Stimulated activated CD8-positive, alpha-beta memory T cell treated with anti-CD3 and anti-CD28 coated beads, Interleukin-4, amount 100 ng/mL, for 48 hours (primary cell): Measurements from ENCODE around the gene ORM2.
"Not testable (repeated sequence)": the region's sequence is repeated elsewhere in the genome, so short reads cannot be mapped to it uniquely, and the experiment has no call there.

Experiments
- DNase-seq: peaks from one replicate; pipeline ENCODE4 v3.0.0-alpha.2; 2020

The ORM2 gene

DNA sequence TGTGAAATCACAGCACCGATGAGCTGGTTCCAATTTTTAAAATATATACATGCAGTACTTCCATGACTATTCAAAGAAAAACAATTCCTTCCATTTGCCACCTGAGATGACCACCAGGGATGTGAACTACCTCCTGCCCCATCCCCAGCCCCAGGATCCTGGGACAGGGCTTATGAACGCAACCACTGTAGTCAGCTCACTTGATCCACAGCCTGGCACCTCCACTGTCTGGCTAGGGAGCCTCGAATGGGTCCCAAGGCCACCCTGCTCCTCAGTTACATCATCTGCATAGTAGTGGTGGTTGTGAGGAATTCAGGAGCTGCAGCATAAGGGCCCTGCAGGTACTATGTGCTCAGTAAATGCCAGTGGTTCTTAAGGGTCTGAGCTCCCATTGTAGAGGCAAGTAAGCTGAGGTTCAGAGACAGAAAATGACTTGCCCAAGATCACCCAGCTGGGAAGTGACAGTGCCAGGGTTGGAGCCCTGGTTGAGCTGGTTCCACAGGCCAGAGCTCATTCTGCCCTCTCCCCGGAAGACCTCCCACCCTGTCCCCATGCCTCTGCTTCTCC, 2.9 kb downstream of the ORM2 start:
- DNase-seq: not testable (repeated sequence)

DNA sequence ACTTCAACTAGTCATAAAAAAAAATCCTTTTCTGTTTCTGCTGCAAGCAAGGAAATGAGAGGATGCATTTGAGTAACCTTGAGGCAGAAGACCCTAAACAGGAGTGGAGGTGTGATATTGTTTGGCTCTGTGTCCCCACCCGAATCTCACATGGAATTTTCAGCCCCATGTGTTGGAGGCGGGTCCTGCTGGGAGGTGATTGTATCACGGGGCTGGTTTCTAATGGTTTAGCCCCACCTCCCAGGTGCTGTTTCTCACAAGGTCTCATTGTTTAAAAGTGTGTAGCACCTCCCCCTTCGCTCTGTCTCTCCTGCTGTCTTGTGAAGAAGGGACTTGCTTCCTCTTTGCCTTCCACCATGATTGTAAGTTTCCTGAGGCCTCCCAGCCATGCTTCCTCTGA, 4.0 kb downstream of the ORM2 start:
- not testable (repeated sequence) for DNase-seq

DNA sequence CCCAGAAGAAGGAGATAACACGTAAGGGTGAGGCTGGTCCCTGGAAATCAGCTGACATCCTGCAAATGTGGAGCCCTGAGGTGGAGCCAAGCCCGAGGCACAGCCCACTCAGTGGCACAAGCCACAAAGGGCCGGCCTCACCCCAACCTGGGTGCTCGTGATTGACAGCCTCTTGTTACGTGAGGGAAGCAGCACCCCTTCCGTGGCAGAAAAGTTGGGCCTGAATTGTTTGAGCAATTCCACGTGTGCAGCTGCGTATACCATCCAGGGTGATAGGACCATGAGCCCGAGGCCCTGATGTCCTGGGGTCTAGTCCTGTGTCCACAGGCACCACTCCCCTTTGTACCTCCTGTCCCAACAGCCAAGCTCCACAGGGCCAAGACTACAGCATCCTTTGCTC, 4.8 kb downstream of the ORM2 start:
- DNase-seq: no peak

DNA sequence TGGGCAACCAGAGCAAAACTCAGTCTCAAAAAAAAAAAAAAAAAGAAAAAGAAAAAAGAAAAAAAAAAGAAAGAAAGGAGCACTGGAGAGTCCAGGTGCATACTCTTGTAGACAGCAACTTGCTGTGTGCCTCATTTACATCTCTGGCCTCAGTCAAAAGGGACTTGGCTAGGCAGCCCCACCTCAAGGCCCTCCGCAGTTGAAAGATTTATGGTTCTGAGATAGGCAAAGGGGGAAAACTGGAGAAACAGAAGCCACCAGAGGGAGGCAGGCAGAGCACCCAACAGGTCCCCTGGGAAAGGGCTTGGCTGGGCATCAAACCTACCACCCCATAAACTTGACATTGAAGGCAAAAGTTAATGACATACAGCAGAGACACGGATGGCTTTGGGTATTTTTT, 6.1 kb downstream of the ORM2 start:
- no peak for DNase-seq

DNA sequence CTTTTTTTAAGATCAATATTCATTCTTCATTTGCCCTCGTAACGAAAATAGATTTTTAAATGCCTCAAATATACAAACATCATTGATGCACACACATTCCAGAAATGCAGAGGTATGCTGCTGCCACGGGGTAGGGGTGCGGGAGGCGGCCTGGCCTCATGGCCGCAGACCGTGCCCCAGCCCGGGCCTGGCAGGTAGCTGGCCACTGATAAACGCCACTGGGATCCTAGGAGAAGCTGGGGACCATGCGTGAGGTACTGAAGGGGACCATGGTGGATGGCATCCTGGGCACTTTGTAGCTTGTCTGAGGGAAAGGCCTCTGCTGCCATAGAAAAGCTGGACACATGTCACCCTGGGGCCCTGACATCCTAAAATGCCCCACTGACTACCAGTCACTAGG, 6.5 kb downstream of the ORM2 start:
- no peak for DNase-seq

DNA sequence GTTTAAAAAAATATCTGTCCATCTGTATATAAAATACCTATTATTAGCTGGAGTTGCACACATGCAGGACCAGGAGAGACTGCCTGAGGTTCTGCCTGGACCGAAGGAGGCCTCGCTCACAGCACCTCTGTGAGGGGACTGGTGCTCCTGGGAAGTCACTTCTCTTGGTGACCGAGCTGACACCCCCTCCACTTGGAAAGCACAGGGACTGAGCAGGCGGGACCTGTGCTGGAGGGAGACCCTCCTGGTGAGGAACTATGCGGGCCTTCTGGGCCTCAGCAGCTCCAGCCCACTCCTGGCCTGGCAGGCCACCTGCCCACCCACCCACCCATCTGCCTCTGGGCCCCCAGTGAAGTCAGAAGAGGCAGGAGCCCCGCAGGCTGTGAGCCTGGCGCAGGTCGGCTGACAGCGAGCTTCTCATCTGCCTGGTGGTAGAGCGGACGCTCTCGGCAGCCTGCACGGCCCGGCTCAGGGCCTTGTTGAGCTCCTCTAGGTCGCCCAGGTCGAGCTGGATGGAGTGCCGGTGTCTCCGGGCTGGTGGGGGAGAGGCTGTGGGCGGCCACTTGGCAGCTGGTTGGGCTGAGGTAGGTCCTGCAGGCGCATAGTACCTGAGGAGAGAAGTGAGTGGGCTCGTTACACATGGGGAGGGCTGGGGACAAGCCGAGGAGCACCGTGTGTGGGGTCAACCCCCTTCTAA, 7.2 kb downstream of the ORM2 start:
- DNase-seq: no peak

DNA sequence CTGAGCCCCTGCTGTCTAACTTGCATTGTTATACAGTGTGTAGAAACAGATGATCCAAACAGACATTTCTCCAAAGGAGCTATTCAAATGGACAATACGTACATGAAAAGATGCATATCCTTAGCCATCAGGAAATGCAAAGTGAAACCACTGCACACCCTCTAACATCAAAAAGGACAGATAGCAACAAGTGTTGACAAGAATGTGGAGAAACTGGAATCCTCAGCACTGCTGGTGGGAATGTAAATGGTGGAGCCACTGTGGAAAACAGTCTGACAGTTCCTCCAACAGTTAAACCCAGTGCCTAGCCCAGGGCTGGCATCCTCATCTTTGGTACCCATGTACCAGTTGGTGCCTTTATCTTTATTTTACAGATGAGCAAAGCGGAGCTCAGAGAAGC, 8.5 kb downstream of the ORM2 start:
- DNase-seq: no peak

DNA sequence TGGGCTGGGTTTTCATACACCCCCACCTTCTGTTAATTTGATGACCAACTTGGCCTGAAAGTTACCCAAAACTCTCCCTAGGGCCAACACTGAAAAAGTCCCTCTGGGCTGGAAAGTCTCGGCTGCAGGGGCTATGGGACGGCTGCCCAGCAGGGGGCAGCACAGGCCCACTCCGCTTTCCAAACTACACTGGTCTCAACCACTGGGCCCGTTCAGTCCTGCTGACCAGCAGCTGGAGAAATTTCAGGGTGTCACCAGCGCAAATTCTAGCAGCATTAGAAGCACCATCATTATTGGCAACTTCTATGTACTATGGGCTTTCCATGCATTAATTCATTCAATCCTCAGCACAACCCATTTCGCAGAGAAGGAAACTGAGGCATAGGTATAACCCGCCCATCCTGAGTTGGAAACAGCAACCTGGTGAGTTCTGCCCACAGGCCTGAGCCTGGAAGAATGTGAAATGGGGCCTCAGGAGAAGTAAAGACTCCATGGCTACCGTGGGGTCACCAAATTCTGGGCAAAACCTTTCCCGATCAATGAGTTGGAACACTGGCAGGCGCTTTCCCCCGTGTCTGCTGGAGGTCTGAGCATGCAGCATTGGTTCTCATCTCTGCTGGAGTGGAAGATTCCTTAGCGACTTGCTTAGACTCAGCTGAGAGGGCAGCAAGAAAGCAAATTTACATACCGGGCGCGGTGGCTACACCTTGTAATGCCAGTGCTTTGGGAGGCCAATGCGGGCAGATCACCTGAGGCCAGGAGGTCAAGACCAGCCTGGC, 9.7 kb downstream of the ORM2 start:
- peak; percentile 77 for DNase-seq

DNA sequence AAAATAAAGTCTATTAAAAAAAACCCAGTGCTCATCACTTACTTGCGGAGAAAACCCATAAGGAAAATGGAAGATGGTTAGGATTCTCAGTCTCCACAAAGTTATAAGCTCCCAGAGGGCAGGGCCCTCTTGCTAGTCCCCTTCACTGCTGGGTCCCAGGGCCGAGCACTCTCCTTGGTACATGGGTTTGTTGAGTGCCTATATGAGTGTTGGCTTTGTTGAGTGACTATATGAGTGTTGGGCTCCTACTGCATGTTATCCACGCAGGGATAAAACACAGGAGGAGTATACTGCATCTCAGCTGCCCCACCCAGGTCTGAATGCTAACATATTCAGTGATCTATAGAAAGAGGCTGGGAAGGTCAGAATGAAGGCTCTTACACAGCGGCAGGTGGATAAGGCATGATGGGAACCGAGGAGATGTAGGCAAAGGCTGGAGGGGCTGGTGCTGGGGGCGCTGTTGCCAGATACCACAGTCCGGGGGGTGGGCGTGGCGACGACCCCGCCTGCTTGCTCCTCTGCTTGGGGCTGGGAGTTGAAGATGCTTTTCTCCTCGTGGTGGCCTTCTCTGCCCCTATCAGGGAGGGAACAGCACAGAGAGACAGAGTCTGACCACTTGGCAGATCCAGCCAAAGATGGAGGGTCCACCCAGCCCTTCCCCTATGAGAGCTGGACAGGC, 11.6 kb downstream of the ORM2 start:
- no peak for DNase-seq

DNA sequence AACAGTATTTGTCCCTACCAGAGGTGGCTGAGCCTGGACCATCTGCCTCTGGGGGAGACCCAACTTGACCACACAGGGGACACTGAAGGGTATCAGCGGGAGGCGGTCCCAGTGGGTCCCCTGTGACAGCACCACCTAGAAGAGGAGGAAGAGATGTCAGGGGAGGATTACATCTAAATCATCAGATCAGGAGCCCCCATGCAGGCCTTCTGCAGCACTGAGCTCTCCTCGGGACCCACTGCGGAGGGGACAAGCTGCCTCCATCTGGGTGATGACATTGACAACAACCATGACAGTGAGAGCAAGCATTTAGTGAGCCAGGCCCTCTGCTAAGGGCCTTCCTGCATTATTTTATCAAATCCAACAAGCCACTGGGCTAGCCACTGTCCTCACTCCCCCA, 12.3 kb downstream of the ORM2 start:
- no peak for DNase-seq

DNA sequence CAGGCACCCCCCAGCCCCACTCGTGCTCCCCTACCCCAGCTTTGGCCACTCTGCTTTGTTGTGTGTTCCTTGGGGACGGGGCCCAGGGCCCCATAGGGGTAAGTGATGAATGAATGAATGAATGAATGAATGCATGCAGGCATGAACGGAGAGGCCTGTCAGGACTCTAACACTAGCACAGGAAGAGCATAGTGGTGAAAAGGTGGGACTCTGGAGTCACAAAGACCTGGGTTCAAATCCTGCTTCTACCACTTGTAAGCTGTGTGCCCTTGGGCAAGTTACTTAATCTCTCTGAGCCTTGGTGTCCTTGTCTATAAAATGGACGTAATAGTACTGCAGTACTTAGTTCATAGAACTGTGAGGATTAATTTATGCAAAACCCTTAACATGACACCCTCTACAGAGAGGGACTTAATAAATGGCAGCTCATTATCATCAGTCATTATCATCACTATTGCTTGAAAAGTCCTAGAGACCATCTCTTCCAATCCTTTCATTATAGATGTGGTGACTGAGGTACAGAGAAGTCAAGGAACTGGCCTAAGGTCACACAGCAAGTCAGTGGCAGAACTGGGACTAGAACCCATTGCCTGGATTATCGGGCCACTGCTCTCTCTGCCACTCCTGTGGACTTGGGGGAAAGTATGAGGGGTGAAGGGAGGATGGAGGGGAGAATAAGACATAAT, 13.2 kb downstream of the ORM2 start:
- no peak for DNase-seq

DNA sequence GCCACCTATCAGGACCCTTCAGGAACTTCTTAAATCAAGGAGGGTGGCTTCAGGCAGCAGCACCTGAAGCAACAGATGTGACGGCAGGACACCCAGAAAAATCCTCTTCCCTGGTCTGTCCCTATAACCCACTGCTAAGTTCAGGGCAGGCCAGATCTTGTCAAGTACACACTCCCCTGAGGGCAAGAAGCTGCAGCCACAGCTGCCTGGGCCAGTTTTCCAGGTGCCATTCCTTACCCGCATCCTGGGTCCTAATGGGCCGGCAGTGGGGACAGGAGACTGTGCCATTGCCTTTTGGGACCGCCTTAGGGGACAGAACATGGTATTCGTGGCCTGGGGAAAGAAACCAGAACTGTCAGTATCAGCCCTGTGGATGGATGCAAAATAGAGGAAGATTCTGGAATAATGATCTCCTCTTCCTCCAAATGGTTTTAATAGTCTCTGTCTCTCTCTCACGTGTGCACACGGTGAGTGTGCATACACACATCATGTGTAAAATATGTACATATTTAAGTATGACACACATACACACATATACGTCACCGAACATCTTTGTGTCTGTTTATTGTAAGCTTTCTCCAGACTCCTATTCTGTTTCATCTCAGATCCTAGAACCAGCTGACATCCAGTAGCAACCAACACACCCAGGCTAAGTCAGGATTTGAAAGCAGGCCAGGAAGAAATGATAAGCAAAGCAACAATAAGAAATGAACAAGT, 14.0 kb downstream of the ORM2 start:
- DNase-seq: no peak

DNA sequence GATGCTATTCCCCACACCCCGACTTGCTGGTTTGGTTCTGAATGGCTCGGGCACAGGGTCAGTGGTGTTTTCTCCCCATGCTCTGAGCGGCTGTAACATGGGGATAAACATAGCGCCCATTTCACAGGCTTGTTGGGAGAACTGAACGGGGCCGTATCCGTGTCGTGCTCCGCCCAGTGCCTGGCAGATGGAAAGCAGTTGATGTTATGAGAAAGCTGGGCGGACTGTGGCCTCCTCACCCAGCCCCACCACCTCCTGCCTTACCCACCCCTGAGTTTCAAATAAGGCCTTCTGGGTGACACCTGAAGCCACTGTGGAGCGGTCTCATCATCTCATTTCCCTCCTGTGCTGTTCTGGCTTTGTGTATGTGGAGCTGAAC, 14.5 kb downstream of the ORM2 start:
- DNase-seq: no peak

DNA sequence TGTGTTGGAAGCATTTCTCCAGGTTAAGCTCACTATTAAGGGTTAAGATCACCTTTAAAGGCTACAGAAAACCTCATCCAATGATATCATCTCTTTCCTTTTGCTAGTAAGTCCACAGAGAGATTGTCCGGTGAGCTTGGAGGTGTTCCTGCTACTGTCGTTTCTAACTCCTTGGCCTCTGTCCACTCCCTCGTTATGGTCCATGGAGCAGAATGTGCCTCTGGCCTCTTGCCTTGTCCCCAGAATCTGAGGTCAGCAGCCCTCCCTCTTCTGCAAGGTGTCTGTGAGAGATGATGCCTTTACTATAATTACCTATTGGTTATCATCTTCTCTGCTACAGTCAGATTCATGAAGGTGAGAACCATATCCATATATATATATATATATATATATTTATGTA, 15.0 kb downstream of the ORM2 start:
- no peak for DNase-seq

DNA sequence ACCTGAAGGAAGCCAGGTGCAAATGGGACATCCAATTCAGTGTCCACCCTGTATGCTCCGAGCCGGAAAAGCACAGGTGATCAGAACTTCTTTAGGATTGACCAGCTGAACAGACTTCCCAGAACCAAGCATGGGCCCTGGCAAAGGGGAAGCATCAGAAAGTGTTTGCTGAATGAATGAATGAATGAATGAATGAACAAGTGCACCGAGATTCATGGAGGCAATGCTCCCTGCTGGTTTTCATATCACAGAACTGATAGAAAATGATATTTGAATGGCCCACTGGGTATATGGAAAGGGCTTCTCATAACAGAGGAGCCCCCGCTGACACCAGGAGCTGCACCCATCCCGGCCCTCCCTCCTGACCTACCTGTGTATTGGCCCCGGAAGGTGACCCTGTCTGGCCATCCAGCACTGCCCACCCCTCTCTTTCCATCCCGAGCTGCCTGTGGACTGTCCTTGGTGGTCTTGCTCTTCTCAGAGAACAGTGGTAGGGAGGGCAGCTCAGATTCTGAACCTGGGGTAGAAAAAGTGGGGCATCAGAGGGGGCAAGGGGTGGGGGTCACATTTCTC, 15.9 kb downstream of the ORM2 start:
- DNase-seq: no peak

DNA sequence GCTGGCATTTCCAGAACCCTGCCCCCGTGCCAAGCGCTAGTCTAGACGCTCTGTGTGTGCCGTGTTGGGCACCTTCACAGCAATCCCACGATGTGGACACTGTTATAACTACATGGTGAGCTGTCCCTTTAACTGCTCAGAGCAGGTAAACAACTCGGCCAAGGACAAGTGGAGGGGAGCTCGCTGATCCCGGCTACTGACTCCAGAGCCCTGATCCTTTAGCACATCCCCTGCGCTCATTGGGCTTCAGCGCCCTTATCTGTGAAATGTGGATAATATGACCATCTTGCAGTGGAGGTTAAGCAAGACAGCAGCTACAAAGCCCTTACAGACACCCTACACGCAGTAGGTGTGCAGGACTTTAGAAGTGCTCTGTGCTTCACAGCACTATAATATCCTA, 16.5 kb downstream of the ORM2 start:
- DNase-seq: no peak

DNA sequence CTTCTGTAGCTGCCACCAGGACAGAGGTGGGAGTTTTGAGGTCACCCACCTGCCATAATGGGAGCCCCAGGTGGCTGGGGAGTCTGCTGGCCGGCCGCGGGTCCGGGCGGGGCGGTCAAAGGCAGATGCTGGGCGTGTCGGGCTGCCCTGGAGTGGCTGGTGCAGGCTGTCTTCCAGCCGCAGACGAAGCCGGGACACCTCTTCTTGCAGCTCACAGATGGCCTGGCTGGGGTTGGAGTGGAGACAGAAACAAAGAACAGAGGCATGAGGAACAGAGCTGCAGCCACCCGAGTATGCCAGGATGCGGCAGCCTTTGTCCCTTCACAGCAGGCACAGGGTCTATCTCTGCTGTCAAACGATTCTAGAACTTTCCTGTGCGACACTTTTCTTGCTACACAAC, 18.0 kb downstream of the ORM2 start:
- no peak for DNase-seq

DNA sequence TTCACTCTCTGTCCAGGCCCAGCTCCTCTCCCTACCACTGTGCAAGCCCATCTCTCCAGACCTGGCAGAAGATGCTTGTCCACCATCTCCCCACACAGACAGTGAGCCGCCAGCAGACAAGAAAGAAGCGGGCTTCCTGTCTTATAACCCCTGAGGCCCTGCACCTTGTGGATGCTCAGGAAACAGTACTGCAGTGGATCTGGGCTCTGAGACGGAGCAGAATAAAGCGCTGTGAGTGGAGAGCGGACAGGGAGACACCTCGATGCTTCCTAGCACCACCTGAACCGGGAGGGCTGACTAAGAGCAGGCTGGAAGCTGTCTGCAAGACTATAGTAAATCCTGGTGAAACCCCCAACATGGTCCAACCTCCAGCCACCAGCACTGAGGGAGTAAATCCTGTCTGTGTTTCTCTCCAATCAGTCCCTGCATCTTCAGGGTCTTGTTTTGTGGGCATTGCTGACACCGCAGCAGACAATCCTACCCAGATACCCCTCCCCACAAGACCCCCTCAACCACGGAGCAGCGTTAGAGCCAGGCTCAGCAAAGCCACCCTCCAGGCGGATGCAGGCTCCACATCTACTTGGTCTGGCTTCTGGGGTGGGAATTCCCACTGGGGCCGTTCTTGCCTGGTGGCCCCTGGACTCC, 18.7 kb downstream of the ORM2 start:
- no peak for DNase-seq

DNA sequence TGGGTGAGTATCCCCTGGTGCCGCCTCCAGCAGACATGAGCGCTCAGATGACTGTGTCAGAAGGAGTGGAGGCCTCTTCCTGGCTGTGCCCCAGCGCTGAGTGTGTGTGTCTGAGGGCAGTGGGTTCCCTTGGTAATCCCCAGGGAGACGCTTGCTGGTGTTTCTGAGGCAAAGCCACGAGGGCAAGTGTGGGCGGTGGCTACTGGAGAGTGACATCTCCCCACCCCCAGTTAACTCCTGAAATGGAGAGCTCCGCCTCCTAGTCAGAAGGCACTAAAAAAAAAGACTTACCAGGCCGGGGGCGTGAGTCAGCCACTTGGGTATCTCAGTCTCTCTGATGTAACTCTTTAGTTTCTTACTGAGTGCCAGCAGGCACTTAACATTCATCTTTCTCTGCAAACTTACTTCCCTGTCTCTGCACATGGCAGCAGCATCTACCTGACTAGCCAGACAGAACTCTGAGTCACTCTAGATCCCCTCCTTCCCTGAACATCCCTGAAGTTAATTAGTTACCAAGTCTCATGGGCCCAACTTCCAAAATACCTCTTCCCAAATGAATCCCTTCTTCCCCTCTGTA, 19.3 kb downstream of the ORM2 start:
- DNase-seq: peak; percentile 93

DNA sequence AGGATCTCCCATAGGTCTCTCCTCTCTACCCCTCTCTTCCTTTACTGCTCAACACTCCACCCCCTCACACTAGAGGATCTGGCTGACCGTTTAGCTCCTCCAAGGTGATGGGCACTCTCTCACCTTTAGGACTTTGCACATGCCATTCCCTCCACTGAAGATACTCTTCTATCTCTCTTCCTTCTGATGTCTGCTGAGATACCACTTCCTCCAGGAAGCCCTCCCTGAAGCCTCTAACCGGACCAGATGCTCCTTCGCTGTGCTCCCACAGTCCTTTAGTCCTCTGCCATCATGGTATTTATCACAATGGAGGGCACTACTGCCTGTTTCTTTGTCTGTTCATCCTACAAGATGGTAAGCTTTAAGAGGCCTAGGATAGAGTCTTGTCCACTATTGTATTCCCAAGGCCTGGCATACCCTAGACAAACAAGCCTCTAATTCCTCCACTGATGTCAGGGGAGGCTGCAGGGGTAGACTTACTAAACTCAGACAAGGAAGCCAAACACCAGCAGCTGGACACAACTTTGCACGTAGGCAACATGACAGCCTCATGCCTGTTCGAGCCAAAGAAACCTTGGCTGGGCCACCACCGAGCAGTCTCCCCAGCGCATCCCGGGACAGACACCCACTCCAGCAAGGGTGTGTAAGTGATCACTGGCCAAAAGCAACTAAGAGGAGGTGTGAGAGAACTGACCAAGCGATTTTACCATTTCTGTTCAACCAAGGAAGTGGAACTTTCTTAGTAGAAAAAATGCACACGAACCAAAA, 20.2 kb downstream of the ORM2 start:
- no peak for DNase-seq
